A673 (cell line): ENCODE data around the gene AGAP5.
"Not testable (repeated sequence)": the region's sequence is repeated elsewhere in the genome, so short reads cannot be mapped to it uniquely, and the experiment has no call there.

Experiments used
- EZH2 ChIP-seq: fragments of 200-600 bp; sonication (generic); IDR thresholded peaks from 2 replicates; pipeline ENCODE4 v1.6.1; 2017; ENCODE audit warnings: borderline replicate concordance, low read depth, mild to moderate bottlenecking, mixed read lengths, antibody characterized with exemption, low read length; ENCODE audit not compliant: poor library complexity, severe bottlenecking
- TF ChIP-seq, protein P1 (sequence below): fragments of 300-800, 200-600 bp; sonication (generic); conservative IDR thresholded peaks from 2 replicates; pipeline ENCODE4 v1.5.1; 2017; ENCODE audit warnings: low read depth, mild to moderate bottlenecking, antibody characterized with exemption, low read length, moderate library complexity, mixed read lengths

DNA sequence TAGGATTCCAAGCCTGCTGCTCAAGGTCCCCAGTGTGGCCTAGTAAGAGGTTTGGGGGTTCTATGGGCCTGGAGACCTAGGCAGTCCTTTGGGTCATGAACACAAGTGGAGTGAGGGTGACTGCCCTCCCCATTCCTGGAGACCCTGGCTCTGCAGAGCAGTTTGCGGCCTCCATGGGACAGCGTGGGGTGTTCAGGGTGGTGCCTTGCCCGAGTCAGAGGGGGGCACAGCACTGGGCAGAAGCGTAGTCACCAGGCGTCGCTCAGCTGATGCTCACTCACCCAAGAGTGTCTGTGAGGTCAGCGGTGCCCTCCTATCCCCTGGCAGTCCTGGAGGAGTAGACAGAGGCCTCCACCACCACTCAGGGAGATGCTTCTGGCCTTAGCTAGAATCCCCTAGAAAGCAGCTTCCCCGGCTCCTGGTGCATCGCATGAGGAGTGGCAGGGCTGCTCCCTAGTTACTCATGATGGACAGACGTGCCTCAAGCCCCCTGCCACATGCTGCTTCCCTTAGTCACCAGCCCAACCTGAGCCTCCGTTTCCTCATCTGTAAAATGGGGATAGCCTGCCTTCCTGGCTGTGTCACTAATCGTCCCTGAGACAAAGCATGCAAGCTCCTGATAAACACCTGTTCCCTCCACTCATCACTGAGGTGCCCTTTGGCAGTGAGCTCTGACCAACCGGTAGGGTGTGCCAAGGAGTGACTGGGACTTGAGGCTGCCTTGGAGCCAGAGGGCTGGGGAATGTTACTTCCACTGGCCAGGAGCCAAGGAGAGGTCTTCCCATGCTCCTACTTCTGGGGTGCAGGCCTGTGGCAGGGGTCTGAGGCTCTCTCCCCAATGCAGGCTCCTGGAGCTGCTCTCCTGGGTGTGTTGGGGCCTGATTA lies 33.5 kb downstream of the AGAP5 start:
- TF ChIP-seq EZH2, result not testable (repeated sequence)
- TF ChIP-seq, protein P1, sequence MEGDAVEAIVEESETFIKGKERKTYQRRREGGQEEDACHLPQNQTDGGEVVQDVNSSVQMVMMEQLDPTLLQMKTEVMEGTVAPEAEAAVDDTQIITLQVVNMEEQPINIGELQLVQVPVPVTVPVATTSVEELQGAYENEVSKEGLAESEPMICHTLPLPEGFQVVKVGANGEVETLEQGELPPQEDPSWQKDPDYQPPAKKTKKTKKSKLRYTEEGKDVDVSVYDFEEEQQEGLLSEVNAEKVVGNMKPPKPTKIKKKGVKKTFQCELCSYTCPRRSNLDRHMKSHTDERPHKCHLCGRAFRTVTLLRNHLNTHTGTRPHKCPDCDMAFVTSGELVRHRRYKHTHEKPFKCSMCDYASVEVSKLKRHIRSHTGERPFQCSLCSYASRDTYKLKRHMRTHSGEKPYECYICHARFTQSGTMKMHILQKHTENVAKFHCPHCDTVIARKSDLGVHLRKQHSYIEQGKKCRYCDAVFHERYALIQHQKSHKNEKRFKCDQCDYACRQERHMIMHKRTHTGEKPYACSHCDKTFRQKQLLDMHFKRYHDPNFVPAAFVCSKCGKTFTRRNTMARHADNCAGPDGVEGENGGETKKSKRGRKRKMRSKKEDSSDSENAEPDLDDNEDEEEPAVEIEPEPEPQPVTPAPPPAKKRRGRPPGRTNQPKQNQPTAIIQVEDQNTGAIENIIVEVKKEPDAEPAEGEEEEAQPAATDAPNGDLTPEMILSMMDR, result not testable (repeated sequence)
